HG03432 (cell line): ENCODE measurements around the gene PCDHGA8.
"Not testable (repeated sequence)": the region's sequence is repeated elsewhere in the genome, so short reads cannot be mapped to it uniquely, and the experiment has no call there.

Experiments
- ATAC-seq: cut with Tn5 transposase; IDR thresholded peaks from one replicate; pipeline ENCODE4 v1.9.1; 2021; ENCODE audit warnings: mild to moderate bottlenecking, moderate library complexity; ENCODE audit not compliant: unreplicated experiment

The PCDHGA8 gene

GRCh38 chr5:141392429-141393198 is at the start of gene PCDHGA8:
Gene PCDHGA8 (plus strand): TSS chr5:141392633. CDS start chr5:141392814, 181 bp downstream.
- no peak for ATAC-seq

GRCh38 chr5:141342773-141343172 is 49.7 kb upstream of the PCDHGA8 start:
- no peak for ATAC-seq

GRCh38 chr5:141343242-141343952 is 49.0 kb upstream of the PCDHGA8 start, which contains the start of gene PCDHGA3:
Gene PCDHGA3 (plus strand): TSS chr5:141343829. CDS start chr5:141344034, 205 bp downstream.
- peak; percentile 63 for ATAC-seq

GRCh38 chr5:141343953-141344463 is 48.4 kb upstream of the PCDHGA8 start:
- peak; percentile 29 for ATAC-seq

GRCh38 chr5:141345327-141345726 is 47.1 kb upstream of the PCDHGA8 start:
- ATAC-seq = no peak

- ATAC-seq = not testable (repeated sequence)
Measured at GRCh38 chr5:141346017-141346416, 46.4 kb upstream of the PCDHGA8 start.

GRCh38 chr5:141349917-141350619 is 42.4 kb upstream of the PCDHGA8 start, which contains the start of gene PCDHGB1:
Gene PCDHGB1 (plus strand): TSS chr5:141350099. CDS start chr5:141350261, 162 bp downstream.
- peak; percentile 91 for ATAC-seq

- ATAC-seq = no peak
Measured at GRCh38 chr5:141351591-141351990, 40.8 kb upstream of the PCDHGA8 start.

- no peak for ATAC-seq
Measured at GRCh38 chr5:141354900-141355469, 37.4 kb upstream of the PCDHGA8 start, which contains the start of gene PCDHGA4. Gene PCDHGA4 (plus strand): TSS chr5:141355021. CDS start chr5:141355108, 87 bp downstream.

- no peak for ATAC-seq
Measured at GRCh38 chr5:141355641-141356040, 36.8 kb upstream of the PCDHGA8 start.

- no peak for ATAC-seq
Measured at GRCh38 chr5:141356133-141356532, 36.3 kb upstream of the PCDHGA8 start.

- ATAC-seq = no peak
Measured at GRCh38 chr5:141356950-141357349, 35.5 kb upstream of the PCDHGA8 start.

GRCh38 chr5:141359790-141360426 is 32.5 kb upstream of the PCDHGA8 start, which contains the start of gene PCDHGB2:
Gene PCDHGB2 (plus strand): TSS chr5:141359994. CDS start chr5:141360136, 142 bp downstream.
- peak; percentile 82 for ATAC-seq

- ATAC-seq = no peak
Measured at GRCh38 chr5:141360685-141361084, 31.7 kb upstream of the PCDHGA8 start.

GRCh38 chr5:141362719-141363118 is 29.7 kb upstream of the PCDHGA8 start:
- ATAC-seq = no peak

- ATAC-seq = no peak
Measured at GRCh38 chr5:141363952-141364660, 28.3 kb upstream of the PCDHGA8 start, which contains the start of gene PCDHGA5. Gene PCDHGA5 (plus strand): TSS chr5:141364162. CDS start chr5:141364331, 169 bp downstream.

- ATAC-seq = no peak
Measured at GRCh38 chr5:141366016-141366896, 26.2 kb upstream of the PCDHGA8 start.
